HL-60 (cell line): ENCODE data around the gene CPXM1.
"Not testable (repeated sequence)": the region's sequence is repeated elsewhere in the genome, so short reads cannot be mapped to it uniquely, and the experiment has no call there.

Source experiments
- DNase-seq, 2 experiments: peaks; one replicate each; pipeline ENCODE4 v3.0.0-alpha.2; 2010 to 2020; ENCODE audit warnings: low read depth in 1 of 2, low spot score in 1 of 2
- H3K27ac ChIP-seq: fragments of 250-450 bp; sonication (Bioruptor Pico); replicated peaks from 2 replicates; pipeline ENCODE4 v1.5.1; 2020; ENCODE audit warnings: mild to moderate bottlenecking, moderate library complexity
- H3K27me3 ChIP-seq: fragments of 250-450 bp; sonication (Bioruptor Pico); 2 replicates; pipeline ENCODE4 v1.5.1; 2021; ENCODE audit warnings: mild to moderate bottlenecking, moderate library complexity; ENCODE audit not compliant: insufficient read depth, poor library complexity, severe bottlenecking
- H3K4me3 ChIP-seq: replicated peaks from 2 replicates; pipeline ENCODE4 v1.5.1; 2011; ENCODE audit warnings: mild to moderate bottlenecking, control low read depth, low read length; ENCODE audit not compliant: insufficient read depth
- CTCF ChIP-seq: IDR thresholded peaks from one replicate; pipeline ENCODE4 v1.5.1; 2011; ENCODE audit warnings: low read length, control low read depth, inconsistent platforms; ENCODE audit not compliant: insufficient read depth
- GABPA ChIP-seq: IDR thresholded peaks from 2 replicates; pipeline ENCODE4 v1.6.1; 2012; ENCODE audit warnings: low read depth
- POLR2AphosphoS5 ChIP-seq: IDR thresholded peaks from 2 replicates; pipeline ENCODE4 v1.6.1; 2012; ENCODE audit warnings: low read depth
- REST ChIP-seq: IDR thresholded peaks from 2 replicates; pipeline ENCODE4 v1.6.1; 2012; ENCODE audit warnings: low read depth; ENCODE audit not compliant: insufficient replicate concordance
- SPI1 ChIP-seq: IDR thresholded peaks from 2 replicates; pipeline ENCODE4 v1.6.1; 2012; ENCODE audit warnings: low read depth, mild to moderate bottlenecking, borderline replicate concordance

Gene CPXM1

GRCh38 chr20:2771631-2772080 is 28.8 kb downstream of the CPXM1 start:
- Histone ChIP-seq H3K27me3 (peaks cover 3% of the 10 kb centered on the region), H3K4me3 (no peak overlapping the region), H3K27ac (no peak overlapping the region)
- no peak for DNase-seq
- TF ChIP-seq POLR2AphosphoS5 (no peak), SPI1 (no peak), REST (no peak)

- not testable (repeated sequence) for H3K27ac ChIP-seq, H3K27me3 ChIP-seq, H3K4me3 ChIP-seq, DNase-seq
These were observed 30.3 kb downstream of the CPXM1 start for GRCh38 chr20:2770091-2770490.

- no peak overlapping the region for H3K4me3 ChIP-seq
- DNase-seq, result no peak
- peaks cover 3% of the 10 kb centered on the region for H3K27me3 ChIP-seq
- TF ChIP-seq REST (no peak), POLR2AphosphoS5 (no peak), SPI1 (no peak), CTCF (no peak), GABPA (no peak)
- no peak overlapping the region for H3K27ac ChIP-seq
These were observed 31.8 kb downstream of the CPXM1 start for GRCh38 chr20:2768632-2769015.

- DNase-seq, result no peak
- TF ChIP-seq POLR2AphosphoS5, result no peak
- no peak for TF ChIP-seq SPI1
- TF ChIP-seq GABPA, result no peak
- no peak for TF ChIP-seq CTCF
- TF ChIP-seq REST, result no peak
- Histone ChIP-seq H3K4me3 (no peak overlapping the region), H3K27ac (no peak overlapping the region), H3K27me3 (peaks cover 3% of the 10 kb centered on the region)
These were observed 32.4 kb downstream of the CPXM1 start for GRCh38 chr20:2767768-2768631.
